Lung microvascular endothelial cell (primary cell): ENCODE results near the gene OPN4. TPM values are rescaled to one million over a fixed set of nuclear protein-coding genes. Genes with fewer than 3 reads are reported as not detected.
"Not testable (repeated sequence)": the region's sequence is repeated elsewhere in the genome, so short reads cannot be mapped to it uniquely, and the experiment has no call there.

Experiments used
- DNase-seq, 2 donors: peaks; one replicate each; pipeline versions ENCODE4 v3.0.0 to v3.0.0-alpha.2; 2010; ENCODE audit warnings: low read depth in 2 of 2
- total RNA-seq: library from RNA; depleted of rRNA; stranded (reverse); fragments of >200 nt; gene quantifications from 2 replicates; pipeline ENCODE4 v1.2.1, GENCODE V29; 2014

Gene OPN4, protein sequence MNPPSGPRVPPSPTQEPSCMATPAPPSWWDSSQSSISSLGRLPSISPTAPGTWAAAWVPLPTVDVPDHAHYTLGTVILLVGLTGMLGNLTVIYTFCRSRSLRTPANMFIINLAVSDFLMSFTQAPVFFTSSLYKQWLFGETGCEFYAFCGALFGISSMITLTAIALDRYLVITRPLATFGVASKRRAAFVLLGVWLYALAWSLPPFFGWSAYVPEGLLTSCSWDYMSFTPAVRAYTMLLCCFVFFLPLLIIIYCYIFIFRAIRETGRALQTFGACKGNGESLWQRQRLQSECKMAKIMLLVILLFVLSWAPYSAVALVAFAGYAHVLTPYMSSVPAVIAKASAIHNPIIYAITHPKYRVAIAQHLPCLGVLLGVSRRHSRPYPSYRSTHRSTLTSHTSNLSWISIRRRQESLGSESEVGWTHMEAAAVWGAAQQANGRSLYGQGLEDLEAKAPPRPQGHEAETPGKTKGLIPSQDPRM
- total RNA-seq, result not detected in 2 replicates

DNA sequence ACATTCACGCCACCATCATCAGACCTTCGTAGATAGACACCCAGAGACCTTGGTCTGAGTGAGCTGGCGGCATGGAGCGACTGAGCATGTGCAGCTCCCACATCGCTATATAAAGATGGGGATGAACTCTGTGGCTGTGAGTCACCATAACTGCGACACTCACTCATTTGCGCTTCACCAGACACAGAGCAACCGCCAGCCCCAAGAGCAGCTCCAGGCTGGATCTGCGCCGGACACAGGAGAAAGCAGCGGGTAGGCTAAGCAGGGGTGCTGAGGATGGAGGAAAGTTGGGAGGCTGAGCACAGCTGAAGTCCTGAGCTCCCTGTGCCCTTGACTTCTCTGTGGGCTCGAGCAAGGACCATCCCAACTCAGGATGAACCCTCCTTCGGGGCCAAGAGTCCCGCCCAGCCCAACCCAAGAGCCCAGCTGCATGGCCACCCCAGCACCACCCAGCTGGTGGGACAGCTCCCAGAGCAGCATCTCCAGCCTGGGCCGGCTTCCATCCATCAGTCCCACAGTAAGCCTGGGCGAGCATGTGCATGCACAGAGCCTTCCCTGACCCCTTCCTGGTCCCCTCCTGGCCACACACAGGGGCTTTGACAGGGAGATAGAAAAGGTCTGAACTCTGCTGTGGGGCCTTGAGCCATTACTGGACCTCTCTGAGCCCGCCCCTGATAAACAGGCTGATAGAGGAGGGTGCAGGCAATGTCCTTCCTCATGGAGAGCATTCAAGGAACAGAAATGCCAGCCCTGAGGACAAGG is at the start of gene OPN4:
Gene OPN4, plus strand, starts transcription at position 137 of the 762 bp plus-strand sequence. Its CDS starts 237 bp downstream, at position 374.
- no peak for DNase-seq

DNA sequence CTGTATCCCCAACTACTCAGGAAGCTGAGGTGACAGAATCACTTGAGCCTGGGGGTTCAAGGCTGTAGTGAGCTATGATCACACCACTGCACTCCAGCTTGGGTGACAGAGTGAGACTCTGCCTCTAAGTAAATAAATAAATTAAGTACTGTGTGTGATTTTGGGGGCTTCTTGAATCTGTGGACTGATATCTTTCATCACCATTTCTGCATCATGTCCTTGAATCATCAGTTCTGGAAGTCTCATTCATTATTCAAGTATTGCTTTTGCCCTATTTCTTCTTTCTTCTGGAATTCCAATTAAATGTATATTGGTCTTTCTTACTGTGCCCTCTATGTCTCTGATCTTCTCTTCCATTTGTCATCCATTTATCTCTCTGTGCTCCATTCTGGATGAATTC is 46.7 kb upstream of the OPN4 start:
- no peak for DNase-seq

DNA sequence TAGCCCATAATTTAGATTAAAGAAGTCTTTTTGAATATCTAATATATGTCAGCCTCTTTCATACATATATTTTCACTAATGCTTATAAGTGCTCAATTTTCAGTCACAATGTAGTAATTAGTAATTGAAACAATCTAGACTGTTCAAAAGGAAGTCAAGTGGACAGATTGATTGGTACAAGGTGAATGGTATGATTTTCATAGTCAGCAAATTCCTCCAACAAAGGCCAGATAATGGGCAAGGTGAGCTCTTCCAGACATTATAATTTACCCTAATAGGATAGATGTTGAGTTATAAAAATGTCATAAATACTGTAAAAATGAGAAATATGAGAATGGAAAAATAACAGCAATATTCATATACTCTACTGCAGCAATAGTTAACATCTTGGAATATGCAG is 44.4 kb upstream of the OPN4 start:
- DNase-seq, result no peak

DNA sequence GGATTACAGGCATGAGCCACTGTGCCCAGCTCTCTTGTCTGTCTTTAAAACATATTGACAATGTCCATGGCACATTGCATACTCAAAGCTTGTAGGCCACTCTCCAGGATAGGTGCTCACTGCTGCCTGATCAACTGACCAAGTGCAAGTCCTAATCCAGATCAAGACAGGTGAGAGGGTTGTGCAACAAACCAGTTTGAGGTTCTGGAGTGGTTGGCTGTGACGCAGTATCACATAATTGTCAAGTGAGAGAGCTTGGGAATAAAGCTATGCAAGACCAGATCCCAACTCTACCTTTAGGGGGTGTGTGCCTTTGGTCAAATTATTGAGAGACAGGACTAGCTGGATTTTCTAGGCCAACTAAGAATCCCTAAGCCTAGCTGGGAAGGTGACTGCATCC is 43.0 kb upstream of the OPN4 start:
- no peak for DNase-seq

DNA sequence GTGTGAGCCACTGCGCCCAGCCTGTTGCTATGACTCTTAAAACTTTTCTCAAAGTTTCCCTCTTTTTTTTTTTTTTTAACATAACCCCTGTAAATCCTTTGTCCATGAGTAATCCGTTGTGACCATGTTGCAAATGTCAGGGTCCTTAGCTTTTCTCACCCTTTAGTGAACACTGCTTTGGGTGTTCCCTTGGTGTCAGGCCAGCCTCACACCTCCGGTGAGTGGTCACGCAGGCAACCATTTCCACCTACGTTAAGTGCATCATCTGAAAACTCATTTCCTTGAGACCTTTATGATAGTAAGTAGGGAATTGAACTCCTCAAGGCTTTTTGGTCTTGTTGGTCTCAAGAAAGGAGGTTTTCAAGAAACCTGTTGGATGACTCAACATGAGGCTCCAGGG is 41.3 kb upstream of the OPN4 start:
- DNase-seq, result no peak

DNA sequence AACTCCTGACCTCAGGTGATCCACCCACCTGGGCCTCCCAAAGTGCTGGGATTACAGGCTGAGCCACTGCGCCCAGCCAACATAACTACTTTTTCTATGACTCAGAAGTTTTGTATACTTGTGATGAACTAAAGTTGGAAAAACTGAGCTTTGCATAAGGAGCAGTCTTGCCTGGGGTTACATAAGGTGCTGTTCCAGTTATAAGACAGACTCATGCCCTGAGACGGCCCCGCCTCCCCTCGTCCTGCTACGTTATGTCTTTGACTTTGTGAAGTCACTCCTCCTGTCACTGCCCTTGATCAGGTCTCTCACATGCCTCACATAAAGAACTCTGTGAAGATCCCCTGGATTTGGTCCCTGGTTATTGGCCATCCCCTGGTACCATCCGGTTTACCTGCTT is 40.4 kb upstream of the OPN4 start:
- DNase-seq, result no peak

DNA sequence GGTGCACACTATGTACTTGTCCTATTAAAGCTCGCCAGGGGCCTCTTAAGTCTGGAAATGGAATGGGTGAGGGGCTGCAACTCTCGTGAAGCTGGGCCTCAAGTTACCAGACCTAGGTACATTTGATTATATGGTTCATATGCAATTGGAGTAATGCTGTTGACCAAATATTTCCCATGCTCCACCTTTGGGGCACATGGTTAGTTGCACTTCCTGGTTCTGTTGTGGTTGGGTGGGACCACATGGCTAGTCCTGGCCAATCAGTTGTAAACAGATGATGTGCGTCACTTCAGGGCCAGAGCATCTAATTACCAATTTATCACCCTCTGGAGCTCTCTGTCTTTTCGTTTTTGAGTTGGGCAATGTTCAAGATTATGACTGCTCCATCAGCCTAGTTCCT is 39.5 kb upstream of the OPN4 start:
- no peak for DNase-seq

DNA sequence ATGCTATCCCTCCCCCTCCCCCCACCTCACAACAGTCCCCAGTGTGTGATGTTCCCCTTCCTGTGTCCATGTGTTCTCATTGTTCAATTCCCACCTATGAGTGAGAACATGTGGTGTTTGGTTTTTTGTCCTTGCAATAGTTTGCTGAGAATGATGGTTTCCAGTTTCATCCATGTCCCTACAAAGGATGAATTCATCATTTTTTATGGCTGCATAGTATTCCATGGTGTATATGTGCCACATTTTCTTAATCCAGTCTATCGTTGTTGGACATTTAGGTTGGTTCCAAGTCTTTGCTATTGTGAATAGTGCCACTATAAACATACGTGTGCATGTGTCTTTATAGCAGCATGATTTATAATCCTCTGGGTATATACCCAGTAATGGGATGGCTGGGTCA is 37.1 kb upstream of the OPN4 start:
- DNase-seq, result not testable (repeated sequence)

DNA sequence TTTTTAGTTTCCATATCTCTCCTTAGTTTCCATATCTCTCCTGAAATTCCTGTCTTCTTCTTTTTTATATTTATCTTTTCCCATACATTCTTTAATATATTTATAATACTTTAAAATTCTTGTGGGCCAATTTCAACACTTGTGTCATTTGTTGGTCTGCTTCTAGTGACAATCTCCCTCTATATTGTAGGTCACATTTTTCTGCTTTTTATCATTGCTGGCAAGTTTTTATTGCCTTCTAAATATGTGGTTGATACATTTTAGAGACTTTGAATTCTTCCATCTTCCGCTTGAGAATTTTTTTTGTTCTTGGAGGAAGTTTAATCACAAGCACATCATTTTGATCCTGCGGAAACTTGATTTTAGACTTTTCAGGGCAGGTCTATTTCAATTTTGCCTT is 26.0 kb upstream of the OPN4 start:
- DNase-seq, result no peak

DNA sequence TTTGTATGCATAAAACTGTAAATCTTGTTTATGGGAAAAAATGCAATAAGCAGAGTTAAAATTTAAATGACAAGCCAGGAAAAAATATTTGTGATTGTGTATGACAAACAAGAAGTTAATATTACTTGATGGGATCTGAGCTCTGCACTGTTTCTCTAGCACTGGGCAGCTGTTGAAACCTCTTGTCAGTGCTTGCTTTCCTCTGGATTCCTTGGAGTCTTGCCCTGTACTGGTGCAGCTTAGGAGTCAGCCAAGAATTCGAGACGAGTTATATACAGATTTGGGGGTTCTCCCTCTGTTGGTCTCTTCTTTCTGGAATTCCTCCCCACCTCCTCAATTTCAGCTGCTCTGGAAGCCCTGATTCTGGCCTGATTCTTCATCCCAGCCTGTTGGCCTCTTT is 24.3 kb upstream of the OPN4 start:
- no peak for DNase-seq

DNA sequence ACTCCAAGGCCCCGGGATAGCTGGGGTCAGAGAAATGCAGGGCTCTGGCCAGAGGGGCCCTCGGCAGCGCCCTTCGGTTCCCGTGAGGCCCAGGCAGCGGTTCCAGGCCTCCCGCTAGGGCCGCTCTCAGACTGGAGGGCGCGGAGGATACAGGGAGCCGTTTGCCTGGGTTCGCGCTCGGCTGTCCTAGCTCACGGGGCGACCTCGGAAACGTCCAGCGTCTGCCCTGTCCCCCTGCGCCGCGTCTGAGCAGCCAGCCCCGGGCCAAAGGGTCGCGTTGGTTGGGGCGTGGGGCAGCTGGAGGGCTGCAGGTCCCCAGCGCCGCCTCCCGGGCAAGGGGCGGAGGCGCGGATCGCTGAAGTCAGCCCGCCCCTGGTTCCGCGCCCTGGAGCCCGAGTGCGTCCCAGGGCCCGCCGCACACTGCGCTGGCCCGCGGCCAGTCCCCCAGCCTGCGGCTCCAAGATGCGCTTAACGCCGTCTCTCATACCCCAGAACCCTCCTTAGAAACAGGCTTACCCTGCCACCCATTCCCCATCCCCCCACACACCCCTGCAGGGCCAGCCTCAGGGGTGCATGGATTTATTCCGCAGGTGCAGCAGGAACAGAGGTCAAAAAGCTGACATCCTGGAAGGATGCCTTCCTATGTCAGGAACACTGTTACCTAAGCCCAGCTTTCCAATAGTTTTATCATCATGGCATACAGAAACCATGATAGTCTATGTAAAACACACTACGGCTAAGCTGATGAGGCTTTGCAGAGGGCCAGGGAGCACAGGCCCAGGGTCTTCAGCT is 22.1 kb upstream of the OPN4 start:
- DNase-seq, result no peak

DNA sequence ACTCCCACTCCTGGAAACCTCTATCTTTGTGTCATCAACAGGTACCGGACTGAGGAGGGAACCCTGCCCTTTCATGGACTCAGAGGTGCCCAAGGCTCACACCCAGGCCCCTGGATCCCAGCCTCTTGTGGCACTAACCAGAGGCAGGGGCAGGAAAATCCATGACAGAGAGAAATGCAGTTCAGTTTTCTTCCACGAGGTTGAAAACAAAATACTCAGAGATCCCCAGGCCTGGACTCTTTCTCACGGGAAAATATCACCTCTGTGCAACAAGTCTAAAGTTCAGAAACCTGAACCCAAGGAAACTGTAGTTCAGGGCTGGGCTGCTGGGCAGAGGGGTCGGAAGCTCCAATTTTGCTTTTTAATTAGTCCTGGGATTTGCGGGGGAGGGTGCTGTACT is 21.4 kb upstream of the OPN4 start:
- no peak for DNase-seq

DNA sequence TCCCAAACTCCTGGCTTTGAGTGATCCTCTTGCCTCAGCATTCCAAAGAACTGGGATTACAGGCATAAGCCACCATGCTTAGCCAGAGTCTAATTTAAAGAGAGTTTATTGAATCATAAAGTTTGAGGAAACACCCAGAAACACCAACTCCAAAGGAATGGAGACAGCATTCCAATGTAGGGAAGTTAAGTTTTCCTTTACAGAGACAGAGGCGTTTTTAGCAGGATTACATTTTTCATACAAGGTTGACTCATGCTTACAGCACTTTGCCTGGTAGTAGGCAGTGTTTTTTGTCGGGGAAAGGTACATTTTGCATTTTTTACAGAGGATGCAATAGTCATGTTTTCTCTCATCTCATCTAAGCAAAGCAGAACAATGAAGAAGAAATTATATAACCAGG is 18.9 kb upstream of the OPN4 start:
- no peak for DNase-seq

DNA sequence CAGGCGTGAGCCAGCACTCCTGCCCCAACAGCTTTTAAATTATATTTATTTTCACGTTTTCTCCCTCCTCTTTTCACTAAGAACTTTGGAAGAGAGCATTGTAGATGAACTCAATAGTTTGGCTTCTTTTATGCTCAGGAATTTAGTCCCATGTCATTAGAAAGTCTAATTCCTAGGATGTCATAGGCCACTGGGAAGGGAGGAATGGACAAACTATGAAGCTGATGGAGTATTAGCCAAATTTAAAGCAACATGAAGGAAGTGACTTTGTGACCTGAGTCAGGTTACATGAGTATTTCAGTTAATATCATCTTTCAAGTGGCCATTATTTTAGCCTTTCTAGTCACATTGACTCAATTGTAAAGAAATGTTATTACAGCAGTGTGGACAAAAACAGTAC is 18.0 kb upstream of the OPN4 start:
- no peak for DNase-seq

DNA sequence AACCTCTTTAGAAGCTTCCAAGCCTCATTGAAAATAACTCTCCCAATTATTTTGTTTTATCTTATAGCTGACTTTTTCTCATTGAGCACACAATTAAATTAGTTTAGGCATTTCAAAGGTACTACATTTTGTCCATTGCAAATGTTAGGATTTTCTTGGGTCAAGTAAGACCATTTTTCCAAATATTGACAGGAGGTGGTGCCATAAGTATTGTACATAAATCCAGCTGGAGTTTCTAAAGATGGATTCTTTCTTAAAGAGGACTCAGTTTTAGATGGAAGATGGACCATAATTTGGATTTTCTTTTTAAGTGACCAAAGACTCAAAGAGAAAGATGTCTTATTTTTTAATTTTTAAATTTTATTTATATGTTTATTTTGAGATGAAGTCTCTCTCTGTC is 12.3 kb upstream of the OPN4 start:
- no peak for DNase-seq

DNA sequence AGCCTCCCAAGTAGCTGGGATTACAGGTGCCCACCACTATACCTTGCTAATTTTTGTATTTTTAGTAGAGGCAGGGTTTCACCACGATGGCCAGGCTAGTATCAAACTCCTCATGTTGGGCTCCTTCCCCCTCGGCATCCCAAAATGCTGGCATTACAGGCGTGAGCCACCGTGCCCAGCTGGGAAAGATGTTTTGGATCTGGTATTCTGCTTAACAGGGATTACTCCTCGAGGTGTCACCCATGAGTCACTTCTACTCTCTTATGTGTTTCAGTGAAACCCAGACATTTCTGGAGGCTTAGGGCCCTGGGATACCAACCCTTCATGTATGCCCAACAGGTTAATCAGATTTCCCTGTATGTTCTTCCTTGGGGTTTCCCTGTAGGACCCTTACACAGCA is 11.8 kb upstream of the OPN4 start:
- peak in 1 of 2 donors; percentile 13 for DNase-seq

DNA sequence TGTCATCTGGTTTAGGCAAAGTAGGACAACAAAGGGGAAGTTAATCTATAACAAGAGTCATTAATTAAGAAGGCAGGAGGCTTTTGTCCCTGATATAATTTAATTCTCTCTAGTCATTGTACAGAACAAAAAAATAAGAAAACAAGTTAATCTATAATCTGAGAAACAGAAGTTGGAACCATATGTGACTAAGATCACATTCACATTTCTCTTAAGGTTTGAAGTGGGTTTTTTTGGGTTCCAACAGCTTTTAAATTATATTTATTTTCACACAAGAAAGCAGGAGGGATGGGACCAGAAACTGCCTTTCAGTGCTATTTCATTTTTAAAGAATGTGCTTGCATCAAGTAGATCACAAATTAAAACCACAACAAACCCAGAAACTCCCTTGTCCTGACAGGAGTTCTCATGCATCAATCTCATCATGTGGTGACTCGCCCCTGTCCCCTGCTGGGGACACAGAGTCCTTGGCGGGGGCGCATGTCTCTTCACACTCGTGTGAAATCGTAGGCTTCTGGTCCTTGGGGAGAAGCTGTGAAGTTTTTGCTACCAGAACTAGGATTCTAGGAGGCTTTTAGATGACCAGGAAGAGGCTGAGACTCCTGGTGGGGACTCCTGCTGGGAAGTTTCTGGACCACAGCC is 10.1 kb upstream of the OPN4 start:
- no peak for DNase-seq

DNA sequence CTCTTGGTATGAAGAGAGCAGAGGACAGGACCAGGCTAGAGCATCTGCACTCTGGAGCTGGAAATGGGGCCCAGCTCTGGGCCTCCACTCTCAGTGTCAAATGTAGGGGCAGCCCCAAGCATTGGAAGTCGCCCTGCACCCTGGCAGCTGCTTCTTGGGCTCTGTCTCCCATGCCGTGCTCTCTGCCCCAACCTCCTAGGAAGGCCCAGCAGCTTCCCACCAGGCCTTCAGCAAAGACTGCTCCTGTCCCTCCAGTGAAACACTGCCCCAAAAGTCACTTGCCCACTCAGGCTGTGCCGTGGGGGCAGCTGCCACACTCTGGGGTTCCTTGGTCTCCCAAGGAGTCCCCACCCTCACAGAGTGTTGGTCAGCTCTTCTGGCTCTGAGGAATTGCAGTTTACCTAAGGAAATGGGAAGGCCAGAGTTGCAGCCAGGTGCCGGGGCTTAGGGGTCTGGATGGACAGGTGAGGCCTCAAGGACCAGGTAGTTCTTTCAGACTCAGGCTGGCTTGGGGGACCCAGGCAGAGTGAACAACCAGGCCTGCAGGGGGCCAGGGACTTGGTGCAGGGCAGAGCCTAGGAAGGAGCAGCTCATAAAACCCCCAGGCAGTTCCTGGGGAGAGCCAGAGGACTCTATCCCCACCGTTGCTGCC is 9.4 kb upstream of the OPN4 start:
- peak in 1 of 2 donors; percentile 0 for DNase-seq

DNA sequence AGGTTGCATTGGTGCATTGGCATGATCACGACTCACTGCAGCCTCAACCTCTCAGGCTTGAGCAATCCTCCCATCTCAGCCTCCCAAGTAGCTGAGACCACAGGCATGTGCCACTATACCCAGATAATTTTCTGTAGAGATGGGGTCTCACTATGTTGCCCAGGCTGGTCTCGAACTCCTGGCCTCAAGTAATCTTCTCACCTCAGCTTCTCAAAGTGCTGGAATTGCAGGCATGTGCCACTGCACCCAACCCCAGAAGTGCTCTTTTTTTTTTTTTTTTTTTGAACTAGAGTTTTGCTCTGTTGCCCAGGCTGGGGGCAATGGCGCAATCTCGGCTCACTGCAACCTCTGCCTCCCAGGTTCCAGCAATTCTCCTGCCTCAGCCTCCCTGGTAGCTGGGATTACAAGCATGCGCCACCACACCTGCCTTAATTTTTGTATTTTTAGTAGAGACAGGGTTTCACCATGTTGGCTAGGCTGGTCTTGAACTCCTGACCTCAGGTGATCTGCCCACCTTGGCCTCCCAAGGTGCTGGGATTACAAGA is 8.7 kb upstream of the OPN4 start:
- not testable (repeated sequence) for DNase-seq

DNA sequence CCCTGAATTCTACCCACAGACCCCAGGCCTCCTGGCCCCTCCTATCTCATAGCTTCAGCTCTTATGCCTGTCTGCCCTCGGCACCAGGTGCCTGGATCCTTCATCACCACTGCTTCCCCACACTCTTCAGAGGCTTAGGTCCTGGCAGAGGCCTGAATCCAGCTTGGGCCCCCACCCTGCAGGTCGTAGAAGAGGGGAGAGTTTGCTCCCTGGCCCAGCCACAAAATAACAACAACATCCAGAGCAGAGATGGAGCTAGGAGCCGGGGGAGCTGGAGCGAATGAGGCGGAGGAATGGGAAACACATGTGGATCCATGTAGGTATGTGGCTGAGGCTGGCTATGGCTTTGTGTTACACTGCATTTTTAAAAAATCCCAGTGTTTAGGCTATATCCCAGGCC is 7.8 kb upstream of the OPN4 start:
- DNase-seq, result no peak

DNA sequence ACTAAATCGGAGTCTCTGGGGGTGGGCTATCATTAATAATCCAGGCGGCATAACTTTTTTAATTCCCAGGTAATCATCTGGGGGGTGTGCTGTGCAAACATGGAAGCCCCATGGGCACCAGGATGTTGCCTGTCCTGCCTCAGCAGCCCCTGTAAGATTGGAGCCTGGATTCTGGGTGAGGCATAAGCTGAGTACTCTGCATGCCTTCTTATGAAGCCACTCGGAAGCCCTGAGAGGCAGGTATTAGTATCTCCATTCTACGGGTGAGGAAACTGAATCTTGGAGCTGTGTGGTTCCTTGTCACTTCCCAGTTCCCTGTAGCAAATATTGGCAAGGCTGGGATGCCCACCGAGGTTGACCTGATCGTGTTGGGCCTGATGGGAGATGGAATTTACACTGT is 7.4 kb upstream of the OPN4 start:
- DNase-seq, result no peak
